Chondrocyte (in vitro differentiated cells): ENCODE results near the gene TTC28. TPM values are rescaled to one million over a fixed set of nuclear protein-coding genes. Genes with fewer than 3 reads are reported as not detected.

ENCODE experiments used
- DNase-seq: peaks from one replicate; pipeline ENCODE4 v3.0.0; 2021; ENCODE audit warnings: mixed read lengths, low spot score
- H3K27ac Mint-ChIP-seq: one replicate; pipeline ENCODE4 v1.8.0; 2021; ENCODE audit warnings: mild to moderate bottlenecking, moderate library complexity, mixed read lengths; ENCODE audit not compliant: unreplicated experiment
- H3K27me3 Mint-ChIP-seq: 2 replicates; pipeline ENCODE4 v1.8.0; 2021; ENCODE audit warnings: low read depth, mixed read lengths
- H3K36me3 Mint-ChIP-seq: 2 replicates; pipeline ENCODE4 v1.8.0; 2021; ENCODE audit warnings: low read depth, mixed read lengths
- H3K4me1 Mint-ChIP-seq: 2 replicates; pipeline ENCODE4 v1.8.0; 2021; ENCODE audit warnings: low read depth, mild to moderate bottlenecking, mixed read lengths
- H3K4me3 Mint-ChIP-seq: one replicate; pipeline ENCODE4 v1.8.0; 2021; ENCODE audit warnings: mild to moderate bottlenecking, moderate library complexity, mixed read lengths; ENCODE audit not compliant: unreplicated experiment
- H3K9me3 Mint-ChIP-seq: 2 replicates; pipeline ENCODE4 v1.8.0; 2021; ENCODE audit warnings: low read depth, mixed read lengths
- CTCF ChIP-seq: fragments of 200-600 bp; sonication (generic); IDR thresholded peaks from 2 replicates; pipeline ENCODE4 v1.5.0; 2021; ENCODE audit warnings: antibody characterized with exemption, mild to moderate bottlenecking, moderate library complexity
- total RNA-seq: library from RNA; stranded (reverse); gene quantifications from 3 replicates; pipeline ENCODE4 v1.2.1, GENCODE V29; 2021

TTC28 gene
- total RNA-seq, 1 donor from 2014 or later = 38.3 TPM

- peaks cover 24% of the 10 kb centered on the region for H3K4me1 Mint-ChIP-seq
- no peak for TF ChIP-seq CTCF
- no peak for DNase-seq
- peaks cover 3% of the 10 kb centered on the region for H3K9me3 Mint-ChIP-seq
- H3K27ac Mint-ChIP-seq = no peak overlapping the region
- H3K36me3 Mint-ChIP-seq = no peaks in the 10 kb centered on the region
- no peak overlapping the region for H3K4me3 Mint-ChIP-seq
- H3K27me3 Mint-ChIP-seq = no peaks in the 10 kb centered on the region
These were observed 500.2 kb downstream of the TTC28 start for GRCh38 chr22:28179392-28179791.

GRCh38 chr22:28175730-28176492 lies 503.7 kb downstream of the TTC28 start:
- no peaks in the 10 kb centered on the region for H3K36me3 Mint-ChIP-seq
- H3K9me3 Mint-ChIP-seq = peaks cover 3% of the 10 kb centered on the region
- no peak for TF ChIP-seq CTCF
- DNase-seq = no peak
- peaks cover 8% of the 10 kb centered on the region for H3K4me1 Mint-ChIP-seq
- no peaks in the 10 kb centered on the region for H3K27me3 Mint-ChIP-seq
- peak overlapping the region; percentile 32 for H3K27ac Mint-ChIP-seq
- H3K4me3 Mint-ChIP-seq = no peak overlapping the region

GRCh38 chr22:28174509-28174908 lies 505.1 kb downstream of the TTC28 start:
- Mint-ChIP-seq H3K4me1 (peaks cover 4% of the 10 kb centered on the region), H3K4me3 (no peak overlapping the region), H3K36me3 (no peaks in the 10 kb centered on the region), H3K9me3 (peaks cover 3% of the 10 kb centered on the region), H3K27ac (no peak overlapping the region), H3K27me3 (no peaks in the 10 kb centered on the region)
- DNase-seq = no peak
- no peak for TF ChIP-seq CTCF

GRCh38 chr22:28172892-28173670 lies 506.6 kb downstream of the TTC28 start:
- no peak for DNase-seq
- Mint-ChIP-seq H3K4me1 (peaks cover 4% of the 10 kb centered on the region), H3K27ac (no peak overlapping the region), H3K4me3 (no peak overlapping the region), H3K27me3 (no peaks in the 10 kb centered on the region), H3K9me3 (peaks cover 3% of the 10 kb centered on the region), H3K36me3 (no peaks in the 10 kb centered on the region)
- no peak for TF ChIP-seq CTCF

GRCh38 chr22:28171712-28172111 lies 507.9 kb downstream of the TTC28 start:
- Mint-ChIP-seq H3K4me1 (peaks cover 4% of the 10 kb centered on the region), H3K9me3 (peaks cover 11% of the 10 kb centered on the region), H3K4me3 (no peak overlapping the region), H3K36me3 (no peaks in the 10 kb centered on the region), H3K27me3 (no peaks in the 10 kb centered on the region), H3K27ac (no peak overlapping the region)
- TF ChIP-seq CTCF = no peak
- no peak for DNase-seq
